ENCODE data around the gene TLR1. TPM values are rescaled to one million over a fixed set of nuclear protein-coding genes. Genes with fewer than 3 reads are reported as not detected.
"Not testable (repeated sequence)": the region's sequence is repeated elsewhere in the genome, so short reads cannot be mapped to it uniquely, and the experiment has no call there.

Gene TLR1
- total RNA-seq, 1 experiment from 2014 or later, result 1.5 TPM

DNA sequence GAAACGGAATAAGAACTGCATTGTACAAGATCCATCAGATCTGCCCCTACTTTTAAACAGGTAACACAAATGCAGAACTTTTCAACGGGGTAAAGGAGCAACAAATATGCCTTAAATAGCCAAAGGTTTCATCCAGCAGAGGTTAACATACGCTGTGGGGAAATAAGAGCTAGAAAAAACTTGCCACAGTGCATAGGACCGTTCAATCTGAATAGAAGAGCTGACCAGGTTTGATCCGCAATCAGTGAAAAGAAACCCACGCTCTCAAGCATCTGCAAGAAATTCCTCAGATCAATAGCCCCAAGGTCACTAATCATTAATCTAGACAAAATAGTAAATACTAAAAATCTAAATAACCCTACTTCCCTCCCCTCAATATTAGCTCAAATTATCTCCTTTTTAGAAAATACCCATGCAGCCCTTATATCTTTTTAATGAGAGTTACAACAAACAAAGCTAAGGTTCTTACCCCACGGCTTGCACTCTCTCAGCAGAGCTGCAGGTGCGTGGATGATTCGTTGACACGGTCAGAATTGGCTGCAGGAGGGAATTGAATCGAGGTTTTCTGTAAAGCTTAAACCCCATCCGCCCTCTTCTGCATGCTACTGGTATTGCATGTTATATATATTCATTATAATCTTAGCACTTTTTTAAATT, 22.0 kb downstream of the TLR1 start, which contains the start of gene TLR10:
Gene TLR10 (minus strand): TSS at position 539 of the 657 bp plus-strand sequence. CDS start 7,400 bp downstream, outside the sequence.
- in situ Hi-C loops (cut with HindIII; ENCODE audit: low pct_unique_long_range_greater_than_20kb, low sequenced_read_pairs), result no loop called here

DNA sequence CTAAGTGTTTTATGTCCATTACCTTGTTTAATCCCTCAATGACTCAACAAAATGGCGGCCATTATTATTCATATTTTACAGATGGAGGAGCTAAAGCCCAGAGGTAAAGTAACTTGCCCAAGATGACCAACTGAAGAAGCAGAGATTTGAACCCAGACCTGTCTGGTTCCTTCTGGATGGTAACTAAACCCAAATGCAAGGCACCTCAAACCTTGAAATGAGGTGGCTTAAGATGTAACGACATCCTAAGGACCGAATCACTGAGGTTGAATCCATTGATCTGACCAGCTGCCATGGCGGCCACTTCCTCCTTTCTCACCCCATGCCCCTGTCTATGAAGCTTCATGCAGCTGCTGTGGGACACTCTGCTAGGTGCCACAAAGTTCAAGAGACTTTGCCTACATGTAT, 22.7 kb downstream of the TLR1 start:
- no peak for DNase-seq (ENCODE audit: low read depth)
- in situ Hi-C loops (cut with HindIII; ENCODE audit: low pct_unique_long_range_greater_than_20kb, low sequenced_read_pairs), result no loop called here

More for the DNA sequence above, 22.0 kb downstream of the TLR1 start, which contains the start of gene TLR10:
- peak; percentile 18 for DNase-seq (ENCODE audit: low read depth)

DNA sequence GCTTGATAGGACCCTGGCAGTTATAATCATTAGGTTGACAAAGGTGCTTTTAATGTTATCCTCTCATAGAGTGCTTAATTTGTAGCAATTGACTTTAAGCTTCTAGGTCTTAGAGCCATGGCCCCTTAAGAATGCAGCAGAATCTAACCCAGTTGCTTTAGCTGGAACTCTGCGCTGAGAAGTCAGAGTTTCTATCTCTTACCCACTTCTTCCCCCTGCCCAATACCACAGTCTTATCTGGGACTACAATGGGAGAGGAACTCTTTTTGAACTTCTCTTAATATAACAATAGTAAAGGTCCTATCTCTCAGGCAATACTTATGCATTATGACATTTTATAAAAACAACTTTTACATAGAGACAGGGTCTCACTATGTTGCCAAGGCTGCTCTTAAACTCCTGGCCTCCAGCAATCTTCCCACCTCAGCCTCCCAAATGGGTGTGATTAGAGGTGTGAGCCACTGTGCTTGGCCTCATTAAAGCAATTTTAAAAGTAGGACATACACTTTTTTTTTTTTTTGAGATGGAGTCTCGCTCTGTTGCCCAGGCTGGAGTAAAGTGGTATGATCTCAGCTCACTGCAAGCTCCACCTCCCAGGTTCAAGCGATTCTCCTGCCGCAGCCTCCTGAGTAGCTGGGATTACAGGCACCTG, 23.6 kb downstream of the TLR1 start:
- in situ Hi-C loops (cut with HindIII; ENCODE audit: low pct_unique_long_range_greater_than_20kb, low sequenced_read_pairs), result no loop called here
- no peak for DNase-seq (ENCODE audit: low read depth)

DNA sequence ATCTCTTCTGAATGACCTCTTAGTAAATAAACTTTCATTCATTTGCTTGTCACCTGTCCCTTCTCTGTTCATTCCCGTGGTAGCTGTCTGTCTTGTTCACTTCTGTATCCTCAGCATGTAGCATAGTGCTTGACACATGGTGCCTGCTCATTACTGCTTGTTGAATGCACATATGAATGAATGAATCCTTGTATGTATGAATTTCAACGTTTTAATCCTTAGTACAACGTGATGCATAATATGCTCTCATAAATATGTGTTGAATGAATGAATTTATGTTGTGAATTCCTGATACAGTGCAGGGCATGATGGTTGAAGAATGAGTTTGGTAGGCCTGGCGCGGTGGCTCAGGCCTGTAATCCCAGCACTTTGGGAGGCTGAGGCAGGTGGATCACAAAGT, 24.8 kb downstream of the TLR1 start:
- DNase-seq (ENCODE audit: low read depth), result no peak
- in situ Hi-C loops (cut with HindIII; ENCODE audit: low pct_unique_long_range_greater_than_20kb, low sequenced_read_pairs), result no loop called here

DNA sequence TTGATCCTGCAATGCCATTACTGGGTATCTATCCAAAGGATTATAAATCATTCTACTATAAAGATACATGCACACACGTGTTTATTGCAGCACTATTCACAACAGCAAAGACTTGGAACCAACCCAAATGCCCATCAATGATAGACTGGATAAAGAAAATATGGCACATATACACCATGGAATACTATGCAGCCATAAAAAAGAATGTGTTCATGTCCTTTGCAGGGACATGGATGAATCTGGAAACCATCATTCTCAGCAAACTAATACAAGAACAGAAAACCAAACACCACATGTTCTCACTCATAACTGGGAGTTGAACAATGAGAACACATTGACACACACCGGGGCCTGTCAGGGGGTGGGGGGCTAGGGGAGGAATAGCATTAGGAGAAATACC, 26.7 kb downstream of the TLR1 start:
- in situ Hi-C loops (cut with HindIII; ENCODE audit: low pct_unique_long_range_greater_than_20kb, low sequenced_read_pairs); DNase-seq (ENCODE audit: low read depth): not testable (repeated sequence)

DNA sequence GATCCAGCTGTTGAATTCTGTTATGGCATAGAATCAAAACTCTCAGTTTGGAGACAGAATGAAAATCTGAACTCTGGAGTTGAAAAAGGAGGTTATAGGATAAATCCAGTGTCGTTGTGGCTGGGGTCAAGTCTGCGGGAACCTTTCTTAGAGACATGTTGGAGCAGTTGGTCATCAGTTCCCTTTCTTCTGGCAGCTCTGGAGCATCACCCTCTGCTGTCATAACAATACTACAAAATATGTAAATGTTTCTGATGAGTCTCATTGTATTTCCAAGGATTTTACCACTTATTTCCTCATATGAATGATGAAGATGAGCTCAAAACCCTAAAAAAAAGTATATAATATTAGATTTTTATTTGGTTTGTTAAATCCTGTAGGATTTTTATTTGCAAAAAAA, 29.3 kb downstream of the TLR1 start:
- no peak for DNase-seq (ENCODE audit: low read depth)
- in situ Hi-C loops (cut with HindIII; ENCODE audit: low pct_unique_long_range_greater_than_20kb, low sequenced_read_pairs), result no loop called here

DNA sequence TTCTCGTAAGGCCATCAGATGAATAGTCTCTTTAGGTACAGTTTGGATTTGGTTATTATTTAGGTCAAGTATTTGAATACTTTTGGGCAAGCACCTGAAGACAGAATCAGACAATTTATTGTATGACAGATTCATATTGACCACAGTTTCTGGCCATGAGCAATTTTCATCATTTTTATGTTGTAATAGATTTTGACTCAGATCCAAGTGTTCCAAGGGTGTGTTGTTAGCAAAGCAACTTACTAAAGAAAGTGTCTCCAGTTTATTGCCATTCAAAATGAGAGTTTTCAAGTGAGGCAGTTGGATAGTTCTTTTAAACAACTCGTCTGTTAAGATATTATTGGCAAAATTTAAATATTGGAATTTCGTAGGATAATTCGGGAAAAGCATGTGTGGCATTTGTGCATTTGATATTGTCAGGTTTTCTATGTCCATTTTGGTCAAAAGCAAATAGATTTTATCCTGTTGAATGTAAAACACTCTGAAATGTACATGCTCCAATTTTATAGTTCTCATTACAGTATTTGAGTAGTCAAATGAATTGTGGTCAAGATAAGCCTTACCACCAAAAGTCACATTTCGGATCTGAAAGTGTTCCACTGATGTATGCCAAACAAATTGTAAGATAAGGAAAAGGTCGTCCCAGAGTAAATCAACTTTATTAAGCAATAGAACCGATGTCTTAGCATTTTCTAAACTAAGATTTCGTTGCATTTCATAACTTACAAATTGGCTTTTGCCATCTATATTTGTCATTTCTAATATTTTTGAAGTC, 30.2 kb downstream of the TLR1 start:
- in situ Hi-C loops (cut with HindIII; ENCODE audit: low pct_unique_long_range_greater_than_20kb, low sequenced_read_pairs), result no loop called here
- DNase-seq (ENCODE audit: low read depth), result no peak

DNA sequence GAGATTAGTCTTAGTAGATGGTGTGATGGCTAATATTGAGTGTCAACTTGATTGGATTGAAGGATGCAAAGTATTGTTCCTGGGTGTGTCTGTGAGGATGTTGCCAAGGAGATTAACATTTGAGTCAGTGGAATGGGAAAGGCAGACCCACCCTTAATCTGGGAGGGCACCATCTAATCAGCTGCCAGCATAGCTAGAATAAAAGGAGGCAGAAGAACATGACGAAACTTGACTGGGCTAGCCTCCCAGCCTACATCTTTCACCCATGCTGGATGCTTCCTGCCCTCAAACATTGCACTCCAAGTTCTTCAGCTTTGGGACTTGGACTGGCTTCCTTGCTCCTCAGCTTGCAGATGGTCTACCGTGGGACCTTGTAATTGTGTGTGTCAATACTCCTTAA, 34.3 kb downstream of the TLR1 start:
- in situ Hi-C loops (cut with HindIII; ENCODE audit: low pct_unique_long_range_greater_than_20kb, low sequenced_read_pairs), result not testable (repeated sequence)

DNA sequence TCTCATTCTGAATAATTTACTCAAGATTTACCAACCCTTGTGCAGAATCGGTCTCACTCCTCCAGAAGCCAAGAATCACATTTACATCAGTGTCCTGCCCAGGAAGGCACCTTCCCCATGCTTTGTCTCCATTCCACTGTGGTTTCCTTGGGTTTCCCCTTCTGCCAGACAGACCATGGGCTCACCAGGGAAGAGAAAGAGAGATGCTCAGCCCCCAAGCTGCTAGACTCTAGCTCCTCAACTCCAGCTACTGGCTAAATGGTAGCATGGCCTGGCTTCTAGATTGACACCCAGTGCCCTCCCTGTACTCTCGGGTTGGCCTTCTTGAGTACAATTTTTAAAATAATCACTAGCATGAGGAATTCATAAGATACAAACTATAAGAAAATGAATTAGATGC, 34.7 kb downstream of the TLR1 start:
- no peak for DNase-seq (ENCODE audit: low read depth)
- in situ Hi-C loops (cut with HindIII; ENCODE audit: low pct_unique_long_range_greater_than_20kb, low sequenced_read_pairs), result no loop called here

More for the DNA sequence above, 34.3 kb downstream of the TLR1 start:
- not testable (repeated sequence) for DNase-seq (ENCODE audit: low read depth)

DNA sequence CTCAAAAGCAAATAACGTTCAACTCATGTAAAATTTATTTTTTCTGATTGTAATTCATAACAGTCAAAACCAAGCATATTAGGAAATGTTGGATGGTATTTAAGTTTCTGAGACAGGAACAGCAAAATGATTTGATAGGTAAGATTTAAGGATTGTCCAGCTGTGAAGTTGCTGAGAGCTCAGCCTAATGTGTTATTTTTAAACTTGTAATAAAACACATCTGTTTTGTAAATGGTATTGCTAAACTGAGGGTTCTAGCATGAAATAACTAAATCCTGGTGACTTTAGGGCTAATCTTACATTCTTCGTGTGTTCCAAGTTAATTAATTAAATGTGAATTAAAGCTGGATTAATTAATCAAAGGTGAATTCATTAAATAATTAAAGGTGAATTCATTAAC, 35.1 kb downstream of the TLR1 start:
- in situ Hi-C loops (cut with HindIII; ENCODE audit: low pct_unique_long_range_greater_than_20kb, low sequenced_read_pairs), result no loop called here
- no peak for DNase-seq (ENCODE audit: low read depth)

DNA sequence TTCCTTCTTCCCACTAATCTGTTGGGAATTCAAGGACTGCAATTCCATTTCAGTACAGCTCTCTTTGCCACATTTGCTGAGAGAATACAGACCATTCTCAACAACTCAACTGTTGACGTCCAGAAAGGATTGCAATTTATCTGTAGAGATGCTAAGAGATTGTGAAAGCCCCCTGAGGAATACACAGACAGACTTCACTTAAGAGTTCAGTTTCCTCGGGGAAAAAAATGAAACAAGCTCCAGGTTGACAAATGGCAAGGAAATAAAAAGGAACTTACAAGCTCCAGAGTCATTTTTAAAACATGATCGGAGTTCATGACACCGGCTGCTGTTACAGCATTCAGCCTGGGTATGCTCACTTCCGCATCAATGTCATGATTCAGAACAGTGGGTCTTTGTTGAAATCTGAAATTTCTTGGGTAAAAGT, 35.6 kb downstream of the TLR1 start:
- in situ Hi-C loops (cut with HindIII; ENCODE audit: low pct_unique_long_range_greater_than_20kb, low sequenced_read_pairs), result no loop called here
- no peak for DNase-seq (ENCODE audit: low read depth)

DNA sequence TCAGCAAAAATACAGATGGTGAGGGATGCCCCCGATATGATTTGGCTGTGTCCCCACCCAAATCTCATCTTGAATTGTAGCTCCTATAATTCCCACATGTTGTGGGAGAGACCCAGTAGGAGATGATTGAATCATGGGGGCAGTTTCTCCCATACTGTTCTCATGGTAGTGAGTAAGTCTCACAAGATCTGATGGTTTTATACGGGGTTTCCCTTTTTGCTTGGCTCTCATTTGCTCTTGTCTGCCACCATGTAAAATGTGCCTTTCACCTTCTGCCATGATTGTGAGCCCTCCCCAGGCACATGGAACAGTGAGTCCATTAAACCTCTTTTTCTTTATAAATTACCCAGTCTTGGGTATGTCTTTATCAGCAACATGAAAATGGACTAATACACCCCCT, 37.7 kb downstream of the TLR1 start:
- DNase-seq (ENCODE audit: low read depth); in situ Hi-C loops (cut with HindIII; ENCODE audit: low pct_unique_long_range_greater_than_20kb, low sequenced_read_pairs): not testable (repeated sequence)

DNA sequence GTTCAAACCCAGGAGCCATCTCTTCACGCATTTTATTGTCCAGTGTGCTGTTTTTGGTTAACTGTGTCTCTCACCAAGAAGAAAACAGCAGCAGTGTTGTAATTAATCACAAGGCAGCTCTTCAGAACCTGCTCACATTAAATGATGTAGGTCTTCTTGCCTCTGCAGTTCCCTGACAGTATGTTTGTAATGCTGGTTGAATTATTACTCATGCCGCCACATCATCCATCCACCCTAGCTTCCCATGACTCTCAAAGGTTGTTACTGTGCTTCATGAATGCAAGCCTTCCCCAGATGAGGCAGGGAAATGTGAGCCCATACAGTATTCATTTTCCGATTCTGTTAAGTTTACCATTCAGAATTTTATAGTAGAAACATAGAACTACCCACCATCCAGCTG, 39.2 kb downstream of the TLR1 start:
- in situ Hi-C loops (cut with HindIII; ENCODE audit: low pct_unique_long_range_greater_than_20kb, low sequenced_read_pairs), result no loop called here
- no peak for DNase-seq (ENCODE audit: low read depth)

DNA sequence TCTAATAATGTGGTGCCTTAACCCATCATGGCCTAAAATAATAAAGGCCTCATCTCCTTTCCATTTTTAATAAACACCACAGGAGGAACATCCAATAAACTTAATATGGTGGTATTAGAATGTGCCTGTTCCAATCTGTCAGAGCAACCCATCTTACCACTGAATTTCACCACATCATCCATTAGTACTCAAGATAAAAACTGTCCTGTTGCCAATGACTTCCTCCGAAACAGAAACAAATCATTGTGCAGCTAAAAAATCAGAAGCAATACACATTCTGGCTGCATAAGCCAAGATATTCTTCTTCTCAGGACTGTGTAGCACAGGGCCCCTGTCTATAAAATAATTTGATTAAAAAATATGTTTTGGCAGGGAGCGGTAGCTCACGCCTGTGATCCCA, 40.3 kb downstream of the TLR1 start:
- in situ Hi-C loops (cut with HindIII; ENCODE audit: low pct_unique_long_range_greater_than_20kb, low sequenced_read_pairs), result no loop called here
- no peak for DNase-seq (ENCODE audit: low read depth)

DNA sequence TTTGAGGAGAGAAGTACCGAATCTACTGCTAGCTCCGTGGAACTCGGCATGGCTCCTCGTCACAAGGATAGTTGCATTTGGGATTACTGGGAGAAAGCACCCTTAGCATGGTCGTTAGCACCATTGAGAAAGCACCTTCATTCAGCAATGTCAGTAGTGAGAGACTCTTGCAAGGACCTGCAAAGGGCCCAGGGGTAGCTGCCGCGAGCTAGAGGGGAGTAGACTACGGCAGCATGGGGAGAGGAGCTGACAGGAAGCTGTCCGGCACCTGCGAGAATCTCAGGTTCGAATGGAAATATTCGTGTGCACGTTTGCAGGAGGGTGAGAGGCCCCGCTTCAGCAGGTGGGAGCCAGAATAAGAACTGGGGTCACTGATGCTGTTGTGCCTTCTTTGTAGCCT, 42.0 kb downstream of the TLR1 start:
- in situ Hi-C loops (cut with HindIII; ENCODE audit: low pct_unique_long_range_greater_than_20kb, low sequenced_read_pairs), result no loop called here
- no peak for DNase-seq (ENCODE audit: low read depth)

DNA sequence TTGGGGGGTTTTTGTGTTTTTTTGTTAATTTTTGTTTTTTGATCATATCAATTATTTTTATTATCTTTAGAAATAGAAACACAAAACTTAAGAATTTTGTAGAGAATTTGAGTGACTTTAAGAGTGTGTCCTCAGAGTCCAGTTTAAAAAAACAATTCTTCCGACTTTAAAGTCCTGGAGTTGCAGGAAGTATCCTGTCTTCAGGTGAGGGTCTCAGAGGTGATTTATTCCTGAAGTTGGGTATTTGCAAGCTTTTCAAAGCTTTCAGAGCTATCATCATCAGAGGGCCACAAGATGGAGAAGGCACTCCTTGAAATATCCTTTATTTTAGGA, 44.8 kb downstream of the TLR1 start:
- in situ Hi-C loops (cut with HindIII; ENCODE audit: low pct_unique_long_range_greater_than_20kb, low sequenced_read_pairs), result no loop called here

DNA sequence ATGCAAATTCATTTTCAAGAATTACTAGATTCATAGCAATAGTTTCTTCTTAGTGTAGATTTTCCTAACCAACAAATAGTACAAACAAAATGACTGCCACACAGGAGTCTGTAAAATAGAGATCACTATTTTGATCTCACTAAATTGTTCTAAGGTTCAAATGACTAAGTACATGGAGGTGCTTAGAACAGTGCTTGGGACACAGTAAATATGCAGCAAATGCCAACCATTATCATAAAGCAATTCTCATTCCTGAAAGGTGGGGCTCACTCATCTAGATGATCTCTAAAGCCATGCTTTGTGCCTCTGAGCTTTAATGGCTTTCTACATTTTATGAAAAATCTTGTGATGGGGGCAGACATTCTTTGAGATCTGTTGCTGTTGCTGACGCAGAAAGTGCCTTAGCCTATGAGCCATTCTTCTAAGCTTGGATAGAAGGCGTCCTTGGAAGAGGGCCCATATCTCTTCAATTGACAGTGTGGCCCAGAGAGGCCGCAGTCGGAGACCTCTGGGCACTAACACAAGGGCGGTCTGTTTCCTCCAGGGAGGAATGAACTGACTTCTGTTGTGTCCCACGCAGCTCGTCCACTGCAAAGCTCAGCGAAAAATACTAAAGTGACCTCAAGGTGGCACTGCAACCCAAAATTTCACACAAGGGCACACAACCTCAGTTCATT, 45.3 kb downstream of the TLR1 start:
- peak; percentile 33 for DNase-seq (ENCODE audit: low read depth)
- in situ Hi-C loops (cut with HindIII; ENCODE audit: low pct_unique_long_range_greater_than_20kb, low sequenced_read_pairs), result no loop called here

More for the DNA sequence above, 44.8 kb downstream of the TLR1 start:
- DNase-seq (ENCODE audit: low read depth), result no peak

DNA sequence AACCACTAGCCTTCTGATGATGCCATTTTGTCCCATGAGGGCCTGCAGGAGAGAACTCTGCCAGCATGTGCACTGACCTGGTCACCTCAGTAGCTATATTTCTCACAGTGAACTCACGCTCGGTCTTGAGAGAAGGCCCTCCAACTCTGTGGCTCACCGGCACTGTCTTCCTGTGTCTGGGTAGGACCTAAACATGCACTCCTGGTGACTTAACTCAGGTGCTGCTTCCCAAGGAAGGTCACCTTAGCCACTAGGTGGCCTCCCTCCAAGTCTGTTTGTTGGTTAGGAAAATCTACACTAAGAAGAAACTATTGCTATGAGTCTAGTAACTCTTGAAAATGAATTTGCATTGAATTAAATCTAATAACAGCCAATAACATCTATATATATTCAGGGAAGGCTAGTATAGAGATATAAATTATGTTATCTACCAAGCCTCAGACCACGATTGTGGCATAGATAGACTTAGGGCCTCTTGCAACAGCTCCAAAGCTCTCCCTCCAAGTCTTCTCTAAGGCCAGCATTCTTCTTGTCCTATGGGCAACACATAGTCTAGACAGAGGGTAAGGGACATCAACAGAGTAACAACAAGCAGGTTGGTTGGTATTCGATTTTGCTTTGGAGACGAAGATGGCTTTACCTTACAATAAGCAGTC, 46.5 kb downstream of the TLR1 start:
- in situ Hi-C loops (cut with HindIII; ENCODE audit: low pct_unique_long_range_greater_than_20kb, low sequenced_read_pairs), result no loop called here
- DNase-seq (ENCODE audit: low read depth), result peak; percentile 21
